ENCODE results near the gene TRAP1. TPM values are rescaled to one million over a fixed set of nuclear protein-coding genes. Genes with fewer than 3 reads are reported as not detected.

Gene TRAP1
- total and polyA plus RNA-seq, 12 donors = 59.8 to 113 (median 87.9) TPM

DNA sequence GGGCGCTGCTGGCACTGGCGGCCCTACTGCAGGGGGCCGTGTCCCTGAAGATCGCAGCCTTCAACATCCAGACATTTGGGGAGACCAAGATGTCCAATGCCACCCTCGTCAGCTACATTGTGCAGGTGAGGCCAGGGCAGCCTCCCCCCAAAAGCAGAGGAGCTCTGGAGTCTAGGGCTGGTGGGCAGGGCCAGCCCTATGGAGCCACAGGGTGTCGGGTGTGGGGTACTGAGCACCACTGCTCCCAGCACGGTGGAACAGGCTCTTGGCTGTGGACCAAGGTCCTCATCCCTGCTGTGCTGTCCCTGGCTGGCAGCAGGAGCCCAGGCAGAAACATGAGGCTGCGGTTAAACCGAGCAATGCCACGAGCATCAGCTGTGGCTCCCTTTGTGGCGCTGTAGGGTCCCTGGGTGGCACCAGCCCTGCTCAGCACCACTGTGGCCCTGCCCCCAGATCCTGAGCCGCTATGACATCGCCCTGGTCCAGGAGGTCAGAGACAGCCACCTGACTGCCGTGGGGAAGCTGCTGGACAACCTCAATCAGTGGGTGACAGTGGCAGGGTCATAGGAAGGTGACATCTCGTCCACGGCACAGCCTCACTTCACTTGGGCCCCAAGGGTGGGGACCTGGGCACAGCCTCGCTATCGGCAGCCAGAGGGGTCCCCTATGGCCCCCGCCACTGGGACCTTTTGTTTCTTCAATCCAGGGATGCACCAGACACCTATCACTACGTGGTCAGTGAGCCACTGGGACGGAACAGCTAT is 61.7 kb downstream of the TRAP1 start:
- H3K4me1 ChIP-seq (replicated peaks in 1 of 2) = peaks cover 0 to 7% of the 10 kb centered on the region in 2 donors
- no peak overlapping the region for H3K4me3 ChIP-seq
- H3K9me3 ChIP-seq (replicated peaks in 1 of 3) = no peaks in the 10 kb centered on the region
- H3K27me3 ChIP-seq = no peaks in the 10 kb centered on the region
- peak overlapping the region in 1 of 5 donors; percentile 20 for H3K27ac ChIP-seq
- H3K36me3 ChIP-seq (replicated peaks in 1 of 2) = peaks cover 0 to 51% of the 10 kb centered on the region in 2 donors
- DNase-seq = no peak
- 77 to 90% (median 85%) methylated on average over 6 to 21 of the region's 21 CpGs for WGBS, 4 donors
- TF ChIP-seq, protein P1, sequence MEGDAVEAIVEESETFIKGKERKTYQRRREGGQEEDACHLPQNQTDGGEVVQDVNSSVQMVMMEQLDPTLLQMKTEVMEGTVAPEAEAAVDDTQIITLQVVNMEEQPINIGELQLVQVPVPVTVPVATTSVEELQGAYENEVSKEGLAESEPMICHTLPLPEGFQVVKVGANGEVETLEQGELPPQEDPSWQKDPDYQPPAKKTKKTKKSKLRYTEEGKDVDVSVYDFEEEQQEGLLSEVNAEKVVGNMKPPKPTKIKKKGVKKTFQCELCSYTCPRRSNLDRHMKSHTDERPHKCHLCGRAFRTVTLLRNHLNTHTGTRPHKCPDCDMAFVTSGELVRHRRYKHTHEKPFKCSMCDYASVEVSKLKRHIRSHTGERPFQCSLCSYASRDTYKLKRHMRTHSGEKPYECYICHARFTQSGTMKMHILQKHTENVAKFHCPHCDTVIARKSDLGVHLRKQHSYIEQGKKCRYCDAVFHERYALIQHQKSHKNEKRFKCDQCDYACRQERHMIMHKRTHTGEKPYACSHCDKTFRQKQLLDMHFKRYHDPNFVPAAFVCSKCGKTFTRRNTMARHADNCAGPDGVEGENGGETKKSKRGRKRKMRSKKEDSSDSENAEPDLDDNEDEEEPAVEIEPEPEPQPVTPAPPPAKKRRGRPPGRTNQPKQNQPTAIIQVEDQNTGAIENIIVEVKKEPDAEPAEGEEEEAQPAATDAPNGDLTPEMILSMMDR (IDR thresholded peaks at IDR 0.05) = no peak
- TF ChIP-seq POLR2A (IDR thresholded peaks at IDR 0.05) = no peak
- intact Hi-C loops (cut with DNase I) = no loop called here

DNA sequence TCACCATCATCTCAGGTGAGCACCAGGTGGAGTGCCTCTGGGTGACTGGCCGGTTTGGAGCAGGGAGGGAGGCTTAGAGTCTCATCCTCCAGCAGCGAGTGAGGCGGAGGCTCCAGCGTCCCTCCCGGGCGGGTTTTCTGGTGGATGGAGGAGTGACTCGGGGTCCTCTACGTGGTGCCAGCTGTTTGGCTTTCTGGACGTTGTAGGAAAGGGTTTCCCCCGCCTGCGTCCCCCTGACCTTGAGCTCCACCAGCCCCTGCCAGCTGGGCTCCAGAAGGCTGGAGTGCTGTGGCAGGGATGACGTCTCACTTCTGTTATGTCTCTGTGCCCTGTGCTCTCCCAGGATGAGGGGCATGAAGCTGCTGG is 62.3 kb downstream of the TRAP1 start:
- H3K27me3 ChIP-seq = no peaks in the 10 kb centered on the region
- WGBS, 4 donors = 64 to 79% (median 66%) methylated on average over 4 to 12 of the region's 12 CpGs
- H3K36me3 ChIP-seq (replicated peaks in 1 of 2) = peaks cover 0 to 46% of the 10 kb centered on the region in 2 donors
- TF ChIP-seq, protein P1 (IDR thresholded peaks at IDR 0.05) = no peak
- no peak for TF ChIP-seq POLR2A (IDR thresholded peaks at IDR 0.05)
- H3K4me3 ChIP-seq = no peak overlapping the region
- H3K9me3 ChIP-seq (replicated peaks in 1 of 3) = no peaks in the 10 kb centered on the region
- DNase-seq = no peak
- intact Hi-C loops (cut with DNase I) = no loop called here
- H3K27ac ChIP-seq = peak overlapping the region in 2 of 5 donors; percentile 20 to 23
- peaks cover 0 to 7% of the 10 kb centered on the region in 2 donors for H3K4me1 ChIP-seq (replicated peaks in 1 of 2)

DNA sequence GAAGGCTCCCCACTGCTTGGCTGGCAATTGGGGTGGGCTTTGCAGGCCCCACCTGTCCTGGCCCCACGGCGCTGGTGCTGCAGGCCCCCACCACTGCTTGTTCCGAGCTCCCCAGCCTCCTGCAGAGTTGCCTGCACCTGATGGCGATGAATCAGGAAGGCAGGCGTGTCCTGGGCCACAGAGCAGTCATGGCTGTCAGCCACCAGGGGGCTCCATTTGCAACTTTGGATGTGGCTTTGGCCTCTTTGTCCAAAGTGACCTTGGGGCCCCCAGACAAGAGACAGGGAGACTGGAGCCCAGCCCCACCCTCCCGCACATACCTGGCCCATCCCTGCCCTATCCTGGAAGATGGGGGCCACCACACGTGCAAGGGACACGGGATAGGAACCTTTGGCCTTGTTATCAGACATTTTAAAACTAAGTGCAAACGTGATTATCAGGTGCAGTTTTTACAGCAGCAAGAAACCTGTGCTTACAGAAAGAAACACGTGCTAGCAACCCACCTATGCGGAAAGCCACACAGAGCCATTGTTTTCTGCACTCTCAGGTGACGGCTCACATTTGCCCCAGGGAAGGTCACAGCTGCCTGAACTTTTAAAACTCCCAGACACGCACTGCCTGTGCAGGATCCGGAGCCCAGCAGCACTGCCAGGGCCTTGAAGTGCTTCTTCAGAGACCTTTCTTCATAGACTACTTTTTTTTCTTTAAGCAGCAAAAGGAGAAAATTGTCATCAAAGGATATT is 62.9 kb downstream of the TRAP1 start, which contains the start of gene DNASE1:
DNASE1 (plus strand) TSS at position 443 of the 743 bp plus-strand sequence. CDS start 683 bp downstream, outside the sequence.
- Histone ChIP-seq H3K9me3 (replicated peaks in 1 of 3) (no peaks in the 10 kb centered on the region), H3K27ac (peak within 1 kb of the TSS in 2 of 5 donors; percentile 20 to 23), H3K4me3 (no peak within 1 kb of the TSS), H3K27me3 (no peaks in the 10 kb centered on the region), H3K36me3 (replicated peaks in 1 of 2) (peaks cover 0 to 44% of the 10 kb centered on the region in 2 donors), H3K4me1 (replicated peaks in 1 of 2) (peaks cover 0 to 7% of the 10 kb centered on the region in 2 donors)
- DNase-seq = peak; percentile 56 to 81 (median 73)
- TF ChIP-seq, protein P1 (IDR thresholded peaks at IDR 0.05) = peak; percentile 39 to 72 (median 60)
- no peak for TF ChIP-seq POLR2A (IDR thresholded peaks at IDR 0.05)
- WGBS, 4 donors = 49 to 62% (median 51%) methylated on average over 9 to 14 of the region's 14 CpGs
- intact Hi-C loops (cut with DNase I) = no loop called here

Measured in adrenal gland (tissue), 12 donors.